ENCODE measurements around the gene NUP58.

The NUP58 gene

GRCh38 chr13:25380082-25380481 lies 78.7 kb downstream of the NUP58 start:
- TF ChIP-seq ZNF70 (CRISPR knock-in tag; IDR thresholded peaks at IDR 0.05) (no peak), ZFP3 (CRISPR knock-in tag; IDR thresholded peaks at IDR 0.05) (no peak), CSRNP3 (CRISPR knock-in tag; IDR thresholded peaks at IDR 0.05) (no peak), RARB (CRISPR knock-in tag; IDR thresholded peaks at IDR 0.05) (no peak), ESRRG (CRISPR knock-in tag; IDR thresholded peaks at IDR 0.05) (no peak), ZC3H10 (CRISPR knock-in tag; IDR thresholded peaks at IDR 0.05) (no peak), TCF4 (CRISPR knock-in tag; IDR thresholded peaks at IDR 0.05; ENCODE audit: borderline replicate concordance) (no peak), OSR1 (CRISPR knock-in tag; IDR thresholded peaks at IDR 0.05) (no peak), PATZ1 (CRISPR knock-in tag; IDR thresholded peaks at IDR 0.05; ENCODE audit: borderline replicate concordance) (no peak), PPARA (CRISPR knock-in tag; IDR thresholded peaks at IDR 0.05; ENCODE audit: borderline replicate concordance) (no peak), SNAI2 (CRISPR knock-in tag; IDR thresholded peaks at IDR 0.05) (no peak), BACH2 (CRISPR knock-in tag; IDR thresholded peaks at IDR 0.05; ENCODE audit: borderline replicate concordance) (no peak), GLIS3 (CRISPR knock-in tag; IDR thresholded peaks at IDR 0.05) (no peak), ISL1 (CRISPR knock-in tag; IDR thresholded peaks at IDR 0.05) (no peak), TSHZ2 (CRISPR knock-in tag; IDR thresholded peaks at IDR 0.05) (no peak), ARNTL (CRISPR knock-in tag; IDR thresholded peaks at IDR 0.05; ENCODE audit: borderline replicate concordance, low read depth) (no peak), POU6F1 (CRISPR knock-in tag; IDR thresholded peaks at IDR 0.05; ENCODE audit: borderline replicate concordance, low read depth) (no peak), ZNF565 (CRISPR knock-in tag; conservative IDR thresholded peaks at IDR 0.05; ENCODE audit: low read depth) (no peak)
- no peak for ATAC-seq

GRCh38 chr13:25380741-25381324 lies 79.4 kb downstream of the NUP58 start:
- no peak for ATAC-seq
- TF ChIP-seq TCF4 (CRISPR knock-in tag; IDR thresholded peaks at IDR 0.05; ENCODE audit: borderline replicate concordance) (no peak), TOX (CRISPR knock-in tag; IDR thresholded peaks at IDR 0.05; ENCODE audit: borderline replicate concordance) (no peak), ZC3H10 (CRISPR knock-in tag; IDR thresholded peaks at IDR 0.05) (no peak), PATZ1 (CRISPR knock-in tag; IDR thresholded peaks at IDR 0.05; ENCODE audit: borderline replicate concordance) (no peak), CSRNP3 (CRISPR knock-in tag; IDR thresholded peaks at IDR 0.05) (no peak)

Data from SK-N-SH treated with all-trans-retinoic acid at 6 μM for 48 hours (cell line).